CD4-positive, alpha-beta T cell treated with Interleukin-6 for 4 hours (primary cell): ENCODE results near the gene CEACAM21.

Experiments used
- DNase-seq: peaks from one replicate; pipeline ENCODE4 v3.0.0-alpha.2; 2020; ENCODE audit warnings: mixed read lengths

The CEACAM21 gene

DNA sequence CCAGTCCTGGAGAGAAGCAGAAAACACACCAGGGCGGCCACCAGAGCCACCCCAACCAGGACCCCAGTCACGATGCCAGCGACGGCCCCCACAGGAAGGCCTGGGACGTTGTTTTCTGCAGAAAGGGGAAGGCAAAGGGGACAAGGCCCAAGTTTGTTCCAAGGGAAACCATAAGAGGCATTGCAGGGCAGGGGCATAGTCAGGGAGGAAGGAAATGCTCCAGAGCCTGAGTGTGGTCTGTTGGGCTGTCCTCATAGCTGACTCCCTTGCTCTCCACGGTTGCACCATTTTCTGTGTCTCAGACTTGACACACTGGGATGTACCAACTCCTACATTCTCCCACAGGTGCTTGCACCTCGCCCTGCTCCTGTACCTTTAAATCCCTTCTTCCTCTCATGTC lies 45.7 kb downstream of the CEACAM21 start:
- no peak for DNase-seq

DNA sequence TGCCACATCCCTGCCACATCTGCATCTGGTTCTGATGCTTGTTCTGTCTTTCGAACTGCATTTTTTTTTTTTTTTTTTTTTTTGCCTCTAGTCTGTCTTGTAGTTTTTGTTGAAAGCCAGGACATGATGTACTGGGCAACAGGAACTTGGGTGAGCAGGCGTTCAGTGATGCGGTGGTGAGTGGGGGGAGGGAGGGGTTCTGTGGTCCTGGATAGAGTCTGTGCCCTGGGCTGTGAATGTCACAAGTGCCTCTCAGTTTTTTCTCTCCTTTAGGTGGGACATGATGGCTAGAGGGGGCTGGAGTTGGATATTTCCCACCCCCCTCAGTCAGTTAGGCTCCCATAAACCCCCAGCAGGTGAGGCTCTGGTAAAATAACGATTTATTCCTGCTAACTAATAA lies 47.4 kb downstream of the CEACAM21 start:
- DNase-seq, result no peak

DNA sequence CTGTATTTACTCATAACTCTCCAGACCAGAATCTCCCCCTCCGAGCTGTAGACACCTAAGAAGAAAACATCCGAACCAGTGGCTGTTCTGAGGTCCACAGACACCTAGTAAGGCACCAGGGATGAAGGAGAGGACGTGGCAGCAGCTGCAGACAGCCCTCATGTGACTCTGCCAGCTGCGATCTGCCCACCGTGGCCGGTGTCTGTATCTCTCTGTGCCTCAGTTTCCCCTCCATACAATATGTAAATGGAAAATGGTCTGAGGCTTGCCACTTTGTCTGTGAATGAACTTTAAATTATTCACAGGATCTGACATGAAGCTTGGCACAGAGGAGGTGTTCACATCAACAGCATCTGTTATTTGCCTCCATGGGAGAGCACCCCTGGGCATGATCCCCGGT lies 48.5 kb downstream of the CEACAM21 start:
- no peak for DNase-seq

DNA sequence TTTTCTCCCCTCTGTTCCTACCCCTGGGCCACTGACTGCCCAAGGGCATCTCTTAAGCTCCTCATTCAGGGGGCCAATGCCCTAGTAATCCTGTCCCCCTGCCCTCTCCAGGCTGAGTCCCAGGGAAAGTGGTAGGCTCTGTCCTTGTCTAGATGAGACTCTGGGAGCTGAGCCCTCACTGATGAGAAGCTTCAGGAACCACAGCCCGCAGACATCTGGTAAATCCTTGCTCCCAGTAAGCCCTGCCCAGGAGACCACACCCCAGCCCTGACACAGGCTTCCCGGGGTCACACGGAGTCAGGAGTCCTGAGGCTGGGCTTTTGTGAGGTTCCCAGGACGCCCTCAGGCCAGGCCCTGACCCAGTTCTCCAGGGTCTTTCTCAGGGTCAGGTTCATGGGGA lies 49.0 kb downstream of the CEACAM21 start:
- no peak for DNase-seq

DNA sequence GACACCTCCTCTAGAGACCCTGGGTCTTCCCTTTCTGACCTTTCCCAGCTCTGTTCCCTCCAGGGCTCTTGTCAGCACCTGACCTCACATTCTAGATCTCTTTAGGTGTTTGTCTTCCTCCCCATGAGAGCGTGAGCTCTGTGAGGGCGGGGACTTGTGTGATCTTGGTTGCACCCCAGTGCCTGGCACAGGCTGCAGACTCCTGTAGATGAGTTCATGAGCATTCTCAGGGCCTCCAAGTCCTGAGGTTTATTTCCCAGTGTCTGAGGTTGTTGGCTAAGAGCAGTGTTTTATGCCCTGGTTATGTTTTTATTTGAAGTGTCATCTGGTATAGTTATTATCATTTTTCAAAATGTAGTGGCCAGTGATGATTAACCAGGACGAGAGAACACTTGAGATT lies 50.3 kb downstream of the CEACAM21 start:
- DNase-seq, result no peak

DNA sequence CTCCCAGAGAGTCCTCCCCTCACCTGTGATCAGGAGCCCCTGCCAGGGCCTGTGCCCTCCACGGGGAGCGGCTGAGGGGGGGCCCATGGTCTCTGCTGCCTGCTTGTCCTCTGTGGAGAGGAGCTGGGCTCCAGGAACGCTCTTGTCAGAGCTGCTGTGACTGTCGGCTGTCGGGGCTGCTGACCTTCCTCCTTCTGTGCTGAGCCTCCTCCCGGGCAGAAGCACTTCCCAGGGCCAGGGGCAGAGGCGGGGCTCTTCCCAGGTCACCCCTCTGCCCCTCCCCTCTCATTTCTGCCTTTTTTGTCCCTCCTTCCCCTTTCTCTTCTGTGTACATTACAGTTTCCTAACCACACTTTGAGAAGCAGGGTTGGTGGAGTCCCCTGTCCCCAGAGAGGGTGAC lies 50.9 kb downstream of the CEACAM21 start, which contains the start of gene CEACAM4:
CEACAM4 (minus strand) TSS at position 198 of the 400 bp plus-strand sequence; CDS start at position 87, 111 bp downstream.
- DNase-seq, result no peak

DNA sequence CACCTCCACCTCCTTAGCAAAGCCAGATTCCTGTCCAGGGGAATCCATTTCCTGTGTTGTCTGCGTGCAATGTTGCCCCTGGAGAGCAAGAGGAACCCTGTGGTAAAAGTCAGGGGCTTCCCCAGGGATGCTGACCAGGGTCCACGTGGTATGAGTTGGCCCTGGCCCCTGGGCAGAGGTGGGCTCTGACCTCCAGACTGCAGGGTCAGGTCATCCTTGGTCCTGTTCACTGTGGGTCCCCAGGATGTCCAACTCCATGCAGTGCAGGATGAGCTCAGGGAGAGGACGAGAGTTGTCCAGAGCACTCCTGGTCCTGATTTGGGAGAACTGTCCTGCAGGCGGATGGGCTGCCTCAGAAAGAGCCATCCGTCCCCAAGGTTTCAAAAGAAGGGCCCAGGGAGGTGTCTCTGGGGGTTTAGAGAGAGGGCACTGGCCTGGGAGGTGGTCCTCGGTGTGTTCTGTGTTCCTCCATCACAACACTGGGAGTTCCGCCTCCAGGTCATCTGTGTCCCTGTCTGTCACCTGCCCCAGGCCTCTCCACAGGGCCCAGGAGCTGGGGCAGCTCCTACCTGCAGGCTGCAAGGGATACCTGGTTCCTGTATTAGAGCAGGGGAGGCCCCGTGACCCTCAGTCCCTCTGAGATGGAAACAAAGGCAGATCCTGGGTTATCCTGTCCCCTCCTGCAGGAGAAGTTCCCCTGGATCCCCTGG lies 52.2 kb downstream of the CEACAM21 start:
- DNase-seq, result no peak
